Measurements from ENCODE around the gene CCDC85B.

CCDC85B gene

DNA sequence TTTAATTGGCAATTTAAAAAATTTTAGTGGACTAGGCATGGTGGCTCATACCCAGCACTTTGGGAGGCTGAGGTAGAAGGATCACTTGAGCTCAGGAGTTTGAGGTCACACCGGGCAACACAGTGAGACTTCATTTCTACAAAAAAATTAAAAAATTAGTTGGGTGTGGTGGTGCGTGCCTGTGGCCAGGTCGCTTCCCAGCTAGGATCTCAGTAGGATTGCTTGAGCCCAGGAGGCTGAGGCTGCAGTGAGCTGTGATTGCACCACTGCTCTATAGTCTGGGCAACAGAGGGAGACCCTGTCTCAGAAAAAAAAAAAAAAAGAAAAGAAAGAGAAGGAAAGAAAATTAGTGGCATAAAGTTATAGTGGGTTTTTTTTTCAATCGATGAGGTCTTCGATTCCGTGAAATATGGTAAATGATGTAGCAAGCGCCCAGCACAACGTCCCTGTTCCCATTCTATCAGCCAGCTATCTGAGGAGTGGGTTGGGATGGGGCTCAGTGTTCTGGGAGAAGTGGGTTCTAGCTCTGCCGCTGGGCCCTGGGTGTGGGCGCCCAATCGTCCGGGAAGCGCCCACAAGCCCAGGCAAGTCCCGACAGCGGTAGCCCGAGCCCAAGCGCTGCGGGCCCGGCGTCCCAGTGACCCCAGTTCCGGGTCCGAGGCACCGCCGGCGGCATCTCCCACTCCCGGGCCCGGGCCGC lies 8.3 kb downstream of the CCDC85B start:
- DNase-seq = no peak
- H2BK120ac ChIP-seq (ENCODE audit: insufficient read depth, low read length, poor library complexity) = peak overlapping the region; percentile 85
- no peak overlapping the region for H3K9ac ChIP-seq (ENCODE audit: low read length)
- peaks cover 20% of the 10 kb centered on the region for H3K79me1 ChIP-seq (ENCODE audit: low read length)
- H3K14ac ChIP-seq (ENCODE audit: low read length) = peak overlapping the region; percentile 56
- peak overlapping the region; percentile 49 for H4K12ac ChIP-seq (ENCODE audit: low read depth, low read length)
- H3K79me2 ChIP-seq (ENCODE audit: control insufficient read depth, insufficient read depth, low read length, poor library complexity) = peaks cover 8% of the 10 kb centered on the region
- H3K4ac ChIP-seq (ENCODE audit: low read depth, low read length) = peak overlapping the region; percentile 80
- H3K23ac ChIP-seq (ENCODE audit: low read length) = no peak overlapping the region
- H3K4me1 ChIP-seq (ENCODE audit: control insufficient read depth in 1 of 2, insufficient read depth in 2 of 2, low read length in 2 of 2) = peaks cover 33 to 38% of the 10 kb centered on the region in 2 experiments
- peak overlapping the region; percentile 8 for H2BK5ac ChIP-seq (ENCODE audit: low read depth, low read length, poor library complexity)
- H3K18ac ChIP-seq (ENCODE audit: low read length) = peak overlapping the region; percentile 81
- peak overlapping the region; percentile 89 for H4K8ac ChIP-seq (ENCODE audit: low read depth, low read length)
- no CpG with 5 or more reads among the region's 28 CpGs for WGBS (ENCODE audit: extremely low coverage, insufficient coverage, insufficient read length)
- H2BK12ac ChIP-seq (ENCODE audit: low read length) = peak overlapping the region; percentile 42
- H3K27ac ChIP-seq (ENCODE audit: low read depth, low read length) = peak overlapping the region; percentile 32
- no peaks in the 10 kb centered on the region for H3K9me3 ChIP-seq (ENCODE audit: insufficient read depth, low read depth, low read length)
- H3K27me3 ChIP-seq (ENCODE audit: insufficient read depth, low read length) = peaks cover 13% of the 10 kb centered on the region
- peak overlapping the region; percentile 61 for H3K4me3 ChIP-seq (ENCODE audit: low read depth, low read length)
- peak overlapping the region; percentile 38 for H2AFZ ChIP-seq (ENCODE audit: insufficient read depth, low read length, poor library complexity)
- H3K4me2 ChIP-seq (ENCODE audit: low read length) = peak overlapping the region; percentile 85
- H3K36me3 ChIP-seq (ENCODE audit: control insufficient read depth in 1 of 2, insufficient read depth in 2 of 2, low read length in 2 of 2) = peaks cover 0 to 5% of the 10 kb centered on the region in 2 experiments
- peak overlapping the region; percentile 90 for H4K91ac ChIP-seq (ENCODE audit: low read depth, low read length)
- no peak overlapping the region for H2AK5ac ChIP-seq (ENCODE audit: low read length)

DNA sequence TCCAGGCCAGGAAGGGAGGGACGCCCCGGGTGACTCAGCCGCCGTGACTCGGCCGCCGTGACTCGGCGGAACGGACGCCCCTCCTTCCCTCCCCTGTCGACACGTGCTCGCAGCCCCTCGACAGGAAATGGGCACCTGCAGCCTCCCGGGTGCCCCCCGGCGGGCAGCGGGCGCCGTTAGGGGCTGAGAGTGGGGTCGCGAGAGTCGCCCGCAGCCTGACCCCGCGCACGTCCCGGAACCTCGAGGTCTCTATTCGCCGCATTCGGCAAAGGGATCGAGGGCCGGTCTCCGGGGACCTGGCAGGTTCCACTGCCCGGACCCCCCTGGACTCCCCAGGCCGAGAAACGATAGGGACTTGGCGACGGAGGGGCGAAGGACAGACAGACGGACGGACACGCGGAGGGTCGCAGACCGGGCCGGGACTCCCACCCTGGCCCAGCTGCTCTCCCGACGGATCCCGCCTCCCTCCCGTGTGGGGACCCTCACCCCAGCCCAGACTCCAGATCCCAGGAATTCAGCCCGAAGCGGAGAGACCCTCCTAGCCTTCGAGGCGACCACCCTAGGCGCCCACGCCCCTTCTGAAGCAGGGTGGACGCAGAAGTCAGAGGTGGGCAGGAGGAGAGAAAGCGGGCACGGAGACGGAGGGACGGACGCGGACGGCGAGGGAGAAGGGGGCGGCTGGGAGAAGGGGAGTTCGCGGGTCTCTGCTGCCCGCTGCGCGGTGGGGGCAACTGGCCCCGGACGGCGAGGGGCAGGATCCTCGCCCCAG lies 9.1 kb downstream of the CCDC85B start:
- no peaks in the 10 kb centered on the region for H3K9me3 ChIP-seq (ENCODE audit: insufficient read depth, low read depth, low read length)
- peaks cover 0 to 5% of the 10 kb centered on the region in 2 experiments for H3K36me3 ChIP-seq (ENCODE audit: control insufficient read depth in 1 of 2, insufficient read depth in 2 of 2, low read length in 2 of 2)
- no CpG with 5 or more reads among the region's 78 CpGs for WGBS (ENCODE audit: extremely low coverage, insufficient coverage, insufficient read length)
- H3K9ac ChIP-seq (ENCODE audit: low read length) = peak overlapping the region; percentile 1
- peak overlapping the region; percentile 27 for H2AK5ac ChIP-seq (ENCODE audit: low read length)
- H4K8ac ChIP-seq (ENCODE audit: low read depth, low read length) = peak overlapping the region; percentile 89
- peak overlapping the region; percentile 21 for H2BK12ac ChIP-seq (ENCODE audit: low read length)
- H3K79me1 ChIP-seq (ENCODE audit: low read length) = peaks cover 20% of the 10 kb centered on the region
- peak overlapping the region; percentile 61 for H3K4me3 ChIP-seq (ENCODE audit: low read depth, low read length)
- H3K18ac ChIP-seq (ENCODE audit: low read length) = peak overlapping the region; percentile 81
- H3K27me3 ChIP-seq (ENCODE audit: insufficient read depth, low read length) = peaks cover 13% of the 10 kb centered on the region
- peak overlapping the region; percentile 85 for H3K4me2 ChIP-seq (ENCODE audit: low read length)
- peak overlapping the region; percentile 26 for H3K4ac ChIP-seq (ENCODE audit: low read depth, low read length)
- no peak overlapping the region for H3K23ac ChIP-seq (ENCODE audit: low read length)
- peaks cover 33 to 38% of the 10 kb centered on the region in 2 experiments for H3K4me1 ChIP-seq (ENCODE audit: control insufficient read depth in 1 of 2, insufficient read depth in 2 of 2, low read length in 2 of 2)
- H2BK5ac ChIP-seq (ENCODE audit: low read depth, low read length, poor library complexity) = peak overlapping the region; percentile 8
- H4K12ac ChIP-seq (ENCODE audit: low read depth, low read length) = peak overlapping the region; percentile 49
- H3K79me2 ChIP-seq (ENCODE audit: control insufficient read depth, insufficient read depth, low read length, poor library complexity) = peaks cover 8% of the 10 kb centered on the region
- H4K91ac ChIP-seq (ENCODE audit: low read depth, low read length) = peak overlapping the region; percentile 90
- H3K27ac ChIP-seq (ENCODE audit: low read depth, low read length) = peak overlapping the region; percentile 32
- peak overlapping the region; percentile 56 for H3K14ac ChIP-seq (ENCODE audit: low read length)
- peak; percentile 46 to 61 for DNase-seq
- H2AFZ ChIP-seq (ENCODE audit: insufficient read depth, low read length, poor library complexity) = peak overlapping the region; percentile 38
- H2BK120ac ChIP-seq (ENCODE audit: insufficient read depth, low read length, poor library complexity) = peak overlapping the region; percentile 85

DNA sequence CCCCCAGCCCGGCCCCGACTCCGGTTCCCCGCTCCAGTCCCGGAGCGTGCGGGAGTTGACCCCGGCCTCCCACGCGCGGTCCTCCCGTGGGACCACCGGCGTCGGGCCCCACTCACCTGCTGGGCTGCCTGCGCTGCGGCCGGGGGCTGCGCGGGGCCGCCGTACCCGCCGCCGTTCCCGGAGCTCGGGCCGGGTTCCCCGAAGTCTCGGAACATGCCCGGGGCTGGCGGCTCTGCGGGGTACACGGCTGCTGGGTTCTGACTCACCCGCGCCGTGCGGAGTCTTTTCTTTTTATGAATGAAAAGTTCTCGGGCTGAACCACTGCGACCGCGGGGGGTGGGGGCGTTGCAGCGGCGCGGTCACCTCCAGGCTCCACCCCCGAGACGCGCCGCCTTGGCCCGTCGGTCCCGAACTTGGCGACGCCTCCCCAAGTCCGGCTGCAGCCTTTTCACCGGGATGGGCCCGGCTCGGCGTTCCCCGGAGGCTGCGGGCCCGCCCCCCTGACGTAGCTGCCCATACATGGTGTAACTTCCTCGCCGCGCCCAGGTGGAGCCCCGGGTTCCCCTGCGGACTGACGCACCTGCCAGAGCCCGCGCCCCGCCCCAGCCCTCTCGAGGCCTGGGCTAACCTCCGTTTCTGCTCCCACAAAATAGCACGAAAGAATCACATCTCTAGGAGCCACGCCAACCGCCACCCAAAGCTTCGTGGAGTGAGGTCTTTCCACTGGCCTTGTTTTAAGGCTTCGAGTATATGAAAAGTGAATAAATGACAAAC lies 9.8 kb downstream of the CCDC85B start, which contains the start of gene FOSL1:
TSS of gene FOSL1 (minus strand) at position 264 of the 774 bp plus-strand sequence. CDS start at position 215, 49 bp downstream.
- Histone ChIP-seq H3K9ac (ENCODE audit: low read length) (peak within 1 kb of the TSS; percentile 1), H3K27me3 (ENCODE audit: insufficient read depth, low read length) (peaks cover 13% of the 10 kb centered on the region), H2AK5ac (ENCODE audit: low read length) (peak within 1 kb of the TSS; percentile 27), H3K18ac (ENCODE audit: low read length) (peak within 1 kb of the TSS; percentile 81), H3K4me1 (ENCODE audit: control insufficient read depth in 1 of 2, insufficient read depth in 2 of 2, low read length in 2 of 2) (peaks cover 33 to 38% of the 10 kb centered on the region in 2 experiments), H3K79me2 (ENCODE audit: control insufficient read depth, insufficient read depth, low read length, poor library complexity) (peaks cover 8% of the 10 kb centered on the region), H2BK5ac (ENCODE audit: low read depth, low read length, poor library complexity) (peak within 1 kb of the TSS; percentile 8), H3K4ac (ENCODE audit: low read depth, low read length) (peak within 1 kb of the TSS; percentile 26), H2AFZ (ENCODE audit: insufficient read depth, low read length, poor library complexity) (peak within 1 kb of the TSS; percentile 38), H3K14ac (ENCODE audit: low read length) (peak within 1 kb of the TSS; percentile 56), H4K91ac (ENCODE audit: low read depth, low read length) (peak within 1 kb of the TSS; percentile 90), H2BK120ac (ENCODE audit: insufficient read depth, low read length, poor library complexity) (peak within 1 kb of the TSS; percentile 85), H3K4me3 (ENCODE audit: low read depth, low read length) (peak within 1 kb of the TSS; percentile 61), H2BK12ac (ENCODE audit: low read length) (peak within 1 kb of the TSS; percentile 21), H4K8ac (ENCODE audit: low read depth, low read length) (peak within 1 kb of the TSS; percentile 89), H3K36me3 (ENCODE audit: control insufficient read depth in 1 of 2, insufficient read depth in 2 of 2, low read length in 2 of 2) (peaks cover 0 to 5% of the 10 kb centered on the region in 2 experiments), H4K12ac (ENCODE audit: low read depth, low read length) (peak within 1 kb of the TSS; percentile 49), H3K27ac (ENCODE audit: low read depth, low read length) (peak within 1 kb of the TSS; percentile 32), H3K23ac (ENCODE audit: low read length) (no peak within 1 kb of the TSS), H3K4me2 (ENCODE audit: low read length) (peak within 1 kb of the TSS; percentile 85), H3K79me1 (ENCODE audit: low read length) (peaks cover 20% of the 10 kb centered on the region), H3K9me3 (ENCODE audit: insufficient read depth, low read depth, low read length) (no peaks in the 10 kb centered on the region)
- DNase-seq = peak; percentile 88 to 92
- WGBS (ENCODE audit: extremely low coverage, insufficient coverage, insufficient read length) = no CpG with 5 or more reads among the region's 80 CpGs

DNA sequence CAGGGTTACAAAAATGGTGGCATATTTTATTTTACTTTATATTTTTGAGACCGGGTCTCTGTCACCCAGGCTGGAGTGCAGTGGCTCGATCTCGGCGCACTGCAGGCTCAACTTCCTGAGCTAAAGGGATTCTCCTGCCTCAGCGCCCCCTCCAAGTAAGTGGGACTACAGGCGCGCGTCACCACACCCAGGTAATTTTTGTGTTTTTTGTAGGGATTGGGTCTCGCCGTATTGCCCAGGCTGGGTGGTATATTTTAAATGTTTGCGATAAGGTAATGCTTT lies 10.4 kb downstream of the CCDC85B start:
- no peak overlapping the region for H3K4me3 ChIP-seq (ENCODE audit: low read depth, low read length)
- no peak overlapping the region for H3K27ac ChIP-seq (ENCODE audit: low read depth, low read length)
- no peaks in the 10 kb centered on the region for H3K9me3 ChIP-seq (ENCODE audit: insufficient read depth, low read depth, low read length)
- no peak overlapping the region for H4K91ac ChIP-seq (ENCODE audit: low read depth, low read length)
- no peak overlapping the region for H2BK12ac ChIP-seq (ENCODE audit: low read length)
- peaks cover 33 to 38% of the 10 kb centered on the region in 2 experiments for H3K4me1 ChIP-seq (ENCODE audit: control insufficient read depth in 1 of 2, insufficient read depth in 2 of 2, low read length in 2 of 2)
- H2AK5ac ChIP-seq (ENCODE audit: low read length) = no peak overlapping the region
- H4K12ac ChIP-seq (ENCODE audit: low read depth, low read length) = no peak overlapping the region
- no peak overlapping the region for H2AFZ ChIP-seq (ENCODE audit: insufficient read depth, low read length, poor library complexity)
- WGBS (ENCODE audit: extremely low coverage, insufficient coverage, insufficient read length) = no CpG with 5 or more reads among the region's 11 CpGs
- H3K79me1 ChIP-seq (ENCODE audit: low read length) = peaks cover 20% of the 10 kb centered on the region
- peaks cover 8% of the 10 kb centered on the region for H3K79me2 ChIP-seq (ENCODE audit: control insufficient read depth, insufficient read depth, low read length, poor library complexity)
- DNase-seq = no peak
- peaks cover 13% of the 10 kb centered on the region for H3K27me3 ChIP-seq (ENCODE audit: insufficient read depth, low read length)
- no peak overlapping the region for H2BK120ac ChIP-seq (ENCODE audit: insufficient read depth, low read length, poor library complexity)
- no peak overlapping the region for H3K18ac ChIP-seq (ENCODE audit: low read length)
- no peak overlapping the region for H3K9ac ChIP-seq (ENCODE audit: low read length)
- peak overlapping the region; percentile 85 for H3K4me2 ChIP-seq (ENCODE audit: low read length)
- no peak overlapping the region for H3K4ac ChIP-seq (ENCODE audit: low read depth, low read length)
- no peak overlapping the region for H3K14ac ChIP-seq (ENCODE audit: low read length)
- no peak overlapping the region for H2BK5ac ChIP-seq (ENCODE audit: low read depth, low read length, poor library complexity)
- no peak overlapping the region for H4K8ac ChIP-seq (ENCODE audit: low read depth, low read length)
- no peak overlapping the region for H3K23ac ChIP-seq (ENCODE audit: low read length)
- peaks cover 0 to 5% of the 10 kb centered on the region in 2 experiments for H3K36me3 ChIP-seq (ENCODE audit: control insufficient read depth in 1 of 2, insufficient read depth in 2 of 2, low read length in 2 of 2)

All from trophoblast cell (in vitro differentiated cells and primary cell).